ENCODE measurements around the gene LEMD2.

- TF ChIP-seq, protein P1, sequence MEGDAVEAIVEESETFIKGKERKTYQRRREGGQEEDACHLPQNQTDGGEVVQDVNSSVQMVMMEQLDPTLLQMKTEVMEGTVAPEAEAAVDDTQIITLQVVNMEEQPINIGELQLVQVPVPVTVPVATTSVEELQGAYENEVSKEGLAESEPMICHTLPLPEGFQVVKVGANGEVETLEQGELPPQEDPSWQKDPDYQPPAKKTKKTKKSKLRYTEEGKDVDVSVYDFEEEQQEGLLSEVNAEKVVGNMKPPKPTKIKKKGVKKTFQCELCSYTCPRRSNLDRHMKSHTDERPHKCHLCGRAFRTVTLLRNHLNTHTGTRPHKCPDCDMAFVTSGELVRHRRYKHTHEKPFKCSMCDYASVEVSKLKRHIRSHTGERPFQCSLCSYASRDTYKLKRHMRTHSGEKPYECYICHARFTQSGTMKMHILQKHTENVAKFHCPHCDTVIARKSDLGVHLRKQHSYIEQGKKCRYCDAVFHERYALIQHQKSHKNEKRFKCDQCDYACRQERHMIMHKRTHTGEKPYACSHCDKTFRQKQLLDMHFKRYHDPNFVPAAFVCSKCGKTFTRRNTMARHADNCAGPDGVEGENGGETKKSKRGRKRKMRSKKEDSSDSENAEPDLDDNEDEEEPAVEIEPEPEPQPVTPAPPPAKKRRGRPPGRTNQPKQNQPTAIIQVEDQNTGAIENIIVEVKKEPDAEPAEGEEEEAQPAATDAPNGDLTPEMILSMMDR (conservative IDR thresholded peaks at IDR 0.05 in 1 of 2, IDR thresholded peaks at IDR 0.05 in 1 of 2; ENCODE audit: low read depth in 1 of 2, low read length in 2 of 2): no peak
- TF ChIP-seq EZH2 (IDR thresholded peaks at IDR 0.05; ENCODE audit: low read length, missing control alignments): no peak
Measured at GRCh38 chr6:33836806-33837469, 48.0 kb upstream of the LEMD2 start.
